Right renal cortex interstitium (tissue), 3 donors: Measurements from ENCODE around the gene TMEM203. TPM values are rescaled to one million over a fixed set of nuclear protein-coding genes. Genes with fewer than 3 reads are reported as not detected.

Experiments
- DNase-seq, 3 donors: peaks; one replicate each; pipeline ENCODE4 v3.0.0-alpha.2; 2013; ENCODE audit warnings: low read depth in 3 of 3, low spot score in 2 of 3
- polyA plus RNA-seq, 3 donors: library from polyadenylated mRNA; unstranded; fragments of 120-200 nt; gene quantifications; one replicate each; pipeline ENCODE4 v1.2.1, GENCODE V29; 2013; ENCODE audit not compliant: insufficient read length in 3 of 3

The TMEM203 gene
- polyA plus RNA-seq, 3 donors = 39.7 to 44.3 (median 42.6) TPM

DNA sequence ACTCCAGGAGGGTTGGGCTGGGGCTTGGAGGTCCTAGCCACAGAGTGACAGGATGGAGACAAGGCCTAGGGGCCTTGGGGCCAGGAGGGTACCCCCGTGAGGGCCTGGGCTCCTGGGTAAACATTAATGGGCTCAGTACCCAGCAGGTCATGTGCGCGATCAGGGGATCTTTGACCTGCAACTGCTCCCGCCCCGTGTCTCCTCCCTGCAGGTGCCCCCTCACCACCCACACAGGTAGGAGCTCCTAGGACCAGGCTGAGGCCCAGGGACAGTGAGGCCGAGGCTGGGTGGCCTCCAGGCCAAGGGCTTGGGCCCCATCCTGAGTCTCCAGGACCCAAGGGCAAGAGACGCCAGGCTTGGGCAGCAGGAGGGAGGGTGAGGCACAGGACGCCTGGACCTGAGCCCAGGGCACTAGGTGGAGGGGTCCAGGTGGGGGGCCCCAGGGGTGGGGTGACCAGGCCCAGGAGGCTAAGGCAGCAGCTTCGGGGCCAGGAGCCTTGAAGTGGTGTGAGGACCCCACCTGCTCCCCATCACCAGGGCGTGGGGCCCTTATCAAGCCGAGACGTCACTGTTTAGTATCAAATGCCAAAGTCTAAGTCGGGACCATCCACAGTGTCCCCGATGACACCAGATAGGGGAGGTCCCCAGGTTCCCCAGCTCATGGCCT is 25.4 kb upstream of the TMEM203 start, which contains the start of gene SLC34A3:
TSS of gene SLC34A3 (plus strand) at position 197 of the 667 bp plus-strand sequence. CDS start 802 bp downstream, outside the sequence.
- no peak for DNase-seq

DNA sequence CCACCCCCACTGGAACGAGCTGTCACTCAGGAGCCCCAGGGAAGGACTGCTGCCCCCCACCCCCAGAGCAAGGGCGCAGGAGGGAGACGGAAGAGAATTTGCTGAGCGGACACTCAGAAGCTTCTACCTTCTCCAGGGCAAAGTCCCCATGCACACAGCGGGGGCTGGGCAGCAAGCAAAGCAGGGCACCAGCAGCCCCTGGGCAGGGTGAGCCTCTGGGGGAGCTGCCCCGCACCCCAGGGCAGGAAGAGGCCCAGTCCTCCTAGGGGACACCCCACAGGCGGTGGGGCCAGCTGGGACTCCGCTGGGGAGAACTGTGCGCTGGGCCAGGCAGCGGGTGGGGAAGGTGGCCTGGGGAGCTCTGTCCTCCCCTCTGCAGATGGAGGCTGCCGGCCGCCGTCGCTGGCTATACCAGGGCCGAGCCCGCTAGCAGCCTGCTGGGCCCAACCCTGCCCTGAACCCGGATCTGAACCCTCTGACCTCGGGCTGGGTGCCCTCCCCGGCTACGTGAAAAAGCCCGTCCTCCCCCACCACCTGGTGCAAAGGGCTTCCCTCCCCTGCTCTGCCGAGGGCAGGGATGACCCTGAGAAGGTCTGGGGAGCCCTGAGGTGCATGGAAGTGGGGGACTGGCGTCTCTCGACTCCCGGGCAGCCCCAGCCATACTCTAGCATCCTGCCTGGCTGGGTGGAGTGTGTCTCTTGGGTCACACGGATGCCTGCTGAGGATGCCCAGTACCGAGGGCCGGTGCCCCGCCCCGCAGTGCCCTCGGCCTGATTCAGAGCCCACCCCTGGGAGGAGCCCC is 24.7 kb upstream of the TMEM203 start:
- DNase-seq = no peak

DNA sequence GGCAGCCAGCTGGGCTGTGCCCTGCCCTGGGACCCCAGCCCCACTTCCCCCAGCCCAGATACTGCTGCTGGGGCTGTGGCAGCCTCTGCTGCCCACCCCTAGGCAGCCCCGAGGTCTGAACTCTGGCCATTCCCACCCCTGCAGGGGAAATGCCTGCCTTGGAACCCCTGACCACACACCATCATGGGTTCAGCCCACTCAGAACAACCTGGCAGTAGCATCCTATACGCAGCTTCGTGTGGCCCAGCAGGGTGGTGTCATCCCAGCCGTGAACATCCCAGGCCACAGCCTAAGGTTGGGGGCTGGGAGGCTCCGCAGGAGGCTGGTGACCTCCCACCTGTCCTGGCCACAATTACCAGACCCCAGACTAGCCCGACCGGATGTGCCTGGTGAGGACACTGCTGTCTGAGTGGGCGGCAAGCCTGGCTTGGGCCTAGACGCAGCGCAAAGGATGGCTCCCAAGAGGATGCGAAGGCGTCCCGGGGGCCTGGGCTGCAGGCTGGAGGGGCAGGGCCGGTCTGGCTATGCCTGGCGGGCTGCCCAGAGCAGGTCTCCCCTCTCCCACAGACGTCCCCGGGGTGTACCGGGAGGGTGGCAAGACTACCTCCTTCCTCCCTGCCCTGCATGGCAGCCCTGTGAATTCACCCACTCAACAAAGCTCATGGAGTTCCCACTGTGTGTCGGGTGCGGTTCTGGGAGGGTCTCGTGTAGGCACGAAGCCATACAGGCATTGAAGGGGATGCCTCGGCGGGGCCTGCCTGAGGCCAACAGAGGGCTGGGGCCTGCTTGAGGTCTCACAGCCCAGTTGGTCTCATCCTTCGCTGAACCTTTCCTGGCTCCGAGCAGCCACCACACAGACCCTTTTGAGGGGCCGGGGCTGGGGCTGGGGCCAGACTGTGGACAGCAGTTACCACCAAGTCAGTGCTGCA is 23.8 kb upstream of the TMEM203 start:
- DNase-seq = no peak

DNA sequence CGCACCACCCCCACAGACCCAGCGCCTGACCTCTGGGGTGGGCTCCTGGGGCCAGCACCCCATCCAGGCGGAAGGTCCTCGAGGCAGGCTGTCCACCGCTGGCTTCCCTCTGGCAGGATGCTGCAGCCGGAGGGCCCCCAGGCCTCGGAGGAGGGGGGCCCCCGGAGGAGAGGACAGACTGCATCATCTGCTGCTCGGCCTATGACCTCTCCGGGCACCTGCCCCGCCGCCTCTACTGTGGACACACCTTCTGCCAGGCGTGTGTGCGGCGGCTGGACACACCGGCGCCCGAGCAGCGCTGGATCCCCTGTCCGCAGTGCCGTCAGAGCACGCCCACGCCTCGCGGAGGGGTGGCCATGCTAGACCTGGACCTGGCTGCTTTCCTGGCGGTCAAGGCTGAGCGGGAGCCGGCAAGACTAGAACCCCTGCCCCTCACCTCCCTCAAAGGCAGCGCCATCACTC is 23.1 kb upstream of the TMEM203 start:
- no peak for DNase-seq

DNA sequence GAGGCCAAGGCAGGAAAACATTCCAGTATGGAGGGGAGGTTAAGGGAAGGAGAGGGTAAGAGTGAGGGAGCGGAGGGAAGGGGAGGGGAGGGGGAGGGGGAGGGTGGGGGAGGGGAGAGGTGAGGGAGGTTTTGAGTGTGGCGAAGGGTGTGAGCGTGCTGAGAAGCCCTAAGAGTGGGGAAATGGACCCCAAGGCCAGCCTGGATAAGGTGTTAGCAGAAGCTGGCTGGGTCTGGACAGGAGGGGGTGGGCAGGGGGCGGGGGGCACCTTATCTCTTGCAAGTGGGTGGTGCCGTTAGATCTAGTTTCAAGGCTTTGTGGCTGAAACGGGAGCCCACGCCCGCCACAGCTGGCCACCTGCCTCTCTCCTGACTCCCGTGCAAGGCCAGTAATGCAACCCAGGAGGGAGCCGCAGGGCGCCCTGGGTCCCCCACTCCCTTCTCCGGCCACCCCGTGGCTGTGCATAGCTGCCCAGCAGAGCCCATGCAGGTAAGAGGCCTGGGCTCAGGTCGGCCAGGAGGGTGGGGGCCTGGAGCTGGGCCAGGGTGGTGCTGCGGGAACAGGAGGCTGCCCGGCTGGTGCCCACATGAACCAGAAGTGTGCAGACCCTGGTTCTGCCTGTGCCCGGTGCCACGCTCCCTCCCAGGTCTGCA is 22.5 kb upstream of the TMEM203 start:
- DNase-seq = no peak

DNA sequence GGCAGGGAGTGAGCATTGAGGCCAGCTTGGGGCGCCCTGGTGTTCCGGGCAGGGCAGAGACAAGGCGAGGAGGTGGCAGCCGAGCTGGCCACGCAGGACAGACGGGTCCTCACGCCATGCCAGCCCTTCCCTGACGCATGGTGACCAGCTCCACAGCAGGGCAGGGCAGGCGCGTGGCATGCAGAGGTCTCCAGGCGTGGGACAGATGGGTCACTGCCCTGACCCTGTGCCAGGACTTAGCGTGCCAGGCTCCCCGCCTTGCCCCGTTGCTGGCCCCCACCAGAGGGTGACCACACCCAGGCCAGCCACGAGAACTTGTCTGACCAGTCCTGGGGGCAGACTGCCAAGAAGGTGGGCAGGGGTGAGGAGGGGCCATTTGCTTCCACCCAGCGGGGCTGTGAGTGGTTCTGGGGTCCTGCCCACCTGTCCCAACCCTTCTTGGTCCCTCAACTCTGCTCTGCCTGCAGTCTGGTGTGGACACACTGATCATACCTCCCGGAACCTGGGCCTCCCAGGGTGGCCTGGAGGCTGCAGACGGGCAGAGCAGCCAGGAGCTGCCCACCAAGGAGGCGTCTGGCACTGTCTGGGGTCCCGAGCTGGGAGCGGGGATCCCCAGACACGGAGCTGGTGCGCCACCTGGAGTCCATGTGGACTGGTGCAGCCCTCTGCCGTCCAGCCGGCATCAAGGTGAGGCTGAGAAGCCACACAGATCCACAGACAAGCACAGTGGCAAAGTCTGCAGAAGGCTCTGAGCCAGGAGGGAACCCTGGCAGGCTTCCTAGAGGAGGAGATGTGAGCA is 21.8 kb upstream of the TMEM203 start, which contains the start of gene RNF224:
TSS of gene RNF224 (plus strand) at position 449 of the 799 bp plus-strand sequence. CDS start 834 bp downstream, outside the sequence.
- DNase-seq = peak; percentile 48 to 66 (median 55)

DNA sequence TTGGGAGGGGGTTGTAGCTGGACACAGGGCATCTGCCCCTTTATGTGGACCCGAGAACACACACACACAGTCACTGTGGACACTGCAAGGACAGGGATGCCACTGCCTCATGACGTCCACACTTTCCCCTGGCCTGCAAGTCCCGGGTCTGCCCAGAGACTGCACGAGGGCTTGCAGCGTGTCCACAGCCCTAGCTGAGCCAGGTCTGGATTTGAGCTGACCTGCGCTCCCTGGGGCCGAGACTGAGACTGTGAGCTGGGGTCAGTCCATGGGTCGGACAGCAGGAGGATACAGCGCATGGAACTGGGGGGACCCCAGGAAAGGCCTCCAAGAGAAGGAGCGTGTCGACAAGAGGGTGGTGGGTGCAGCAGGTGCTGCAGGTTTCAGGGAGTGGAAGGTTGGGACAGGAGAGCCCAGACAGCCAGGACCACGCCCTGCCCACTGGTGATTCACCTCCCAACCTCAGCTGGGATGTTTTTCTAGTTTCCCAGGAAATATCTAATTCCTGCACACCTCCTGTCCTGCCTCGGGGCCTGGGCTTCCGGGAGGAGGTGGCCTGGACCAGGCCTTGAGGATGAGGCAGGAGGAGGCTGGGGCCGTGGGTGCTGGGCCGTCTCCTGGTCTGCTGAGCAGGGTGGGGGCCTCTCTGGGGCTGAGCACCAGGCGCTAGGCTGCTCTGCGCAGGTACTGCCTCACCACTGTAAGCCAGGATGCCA is 21.0 kb upstream of the TMEM203 start:
- no peak for DNase-seq

DNA sequence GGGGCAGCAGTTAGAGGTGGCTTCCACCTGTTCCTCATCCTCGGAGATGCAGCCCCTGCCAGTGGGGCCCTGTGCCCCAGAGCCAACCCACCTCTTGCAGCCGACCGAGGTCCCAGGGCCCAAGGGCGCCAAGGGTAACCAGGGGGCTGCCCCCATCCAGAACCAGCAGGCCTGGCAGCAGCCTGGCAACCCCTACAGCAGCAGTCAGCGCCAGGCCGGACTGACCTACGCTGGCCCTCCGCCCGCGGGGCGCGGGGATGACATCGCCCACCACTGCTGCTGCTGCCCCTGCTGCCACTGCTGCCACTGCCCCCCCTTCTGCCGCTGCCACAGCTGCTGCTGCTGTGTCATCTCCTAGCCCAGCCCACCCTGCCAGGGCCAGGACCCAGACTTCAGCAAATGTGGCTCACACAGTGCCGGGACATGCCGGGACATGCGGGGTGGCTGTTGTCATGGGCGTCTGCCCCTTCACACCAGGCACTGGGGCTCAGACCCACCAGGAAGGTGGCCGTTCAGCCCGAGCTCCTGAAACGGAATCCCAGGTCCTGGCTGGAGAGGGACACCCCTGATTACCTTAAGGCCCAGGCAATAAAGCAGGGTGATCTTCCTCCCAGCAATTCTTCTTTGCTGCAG is 20.4 kb upstream of the TMEM203 start:
- no peak for DNase-seq

DNA sequence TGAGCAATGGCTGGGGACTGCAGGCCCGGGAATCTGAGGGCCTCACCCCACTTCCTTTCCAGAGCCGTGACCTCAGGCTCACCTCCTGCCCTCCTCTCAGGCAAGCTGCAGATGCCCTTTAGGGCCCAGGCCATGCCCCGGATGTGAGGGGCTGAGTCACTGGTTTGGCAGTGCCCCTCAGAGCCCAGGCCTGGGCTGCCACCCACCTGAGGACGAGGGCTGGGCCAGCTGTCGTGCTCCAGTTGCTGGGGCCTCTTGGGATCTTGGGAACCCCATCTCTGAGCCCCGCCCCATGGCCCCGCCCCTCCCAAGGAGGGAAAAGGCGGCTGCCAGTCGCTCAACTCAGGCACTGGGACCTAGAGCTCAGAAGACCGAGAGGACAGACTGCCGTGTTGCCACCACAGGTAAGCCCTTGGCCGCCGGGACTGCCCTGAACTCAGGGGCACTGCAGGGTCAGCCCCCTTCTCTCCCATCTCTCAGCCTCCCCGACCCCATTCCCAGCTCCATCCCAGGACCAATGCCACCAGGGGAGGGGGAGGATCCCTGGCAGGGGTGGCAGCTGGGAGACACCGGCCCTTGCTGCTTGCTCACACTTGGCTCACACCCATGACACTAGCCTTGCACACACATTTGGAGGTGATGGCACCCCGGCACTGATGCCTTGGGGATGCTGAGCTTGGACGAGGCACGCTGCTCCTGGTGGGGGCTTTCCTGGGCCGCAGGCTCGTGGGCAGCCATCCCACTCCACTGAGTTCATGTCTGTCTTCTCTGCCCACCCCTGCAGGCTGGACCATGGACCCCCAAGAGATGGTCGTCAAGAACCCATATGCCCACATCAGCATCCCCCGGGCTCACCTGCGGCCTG is 19.6 kb upstream of the TMEM203 start, which contains the start of gene CYSRT1:
TSS of gene CYSRT1 (plus strand) at position 345 of the 865 bp plus-strand sequence. CDS start at position 793, 448 bp downstream.
- no peak for DNase-seq

DNA sequence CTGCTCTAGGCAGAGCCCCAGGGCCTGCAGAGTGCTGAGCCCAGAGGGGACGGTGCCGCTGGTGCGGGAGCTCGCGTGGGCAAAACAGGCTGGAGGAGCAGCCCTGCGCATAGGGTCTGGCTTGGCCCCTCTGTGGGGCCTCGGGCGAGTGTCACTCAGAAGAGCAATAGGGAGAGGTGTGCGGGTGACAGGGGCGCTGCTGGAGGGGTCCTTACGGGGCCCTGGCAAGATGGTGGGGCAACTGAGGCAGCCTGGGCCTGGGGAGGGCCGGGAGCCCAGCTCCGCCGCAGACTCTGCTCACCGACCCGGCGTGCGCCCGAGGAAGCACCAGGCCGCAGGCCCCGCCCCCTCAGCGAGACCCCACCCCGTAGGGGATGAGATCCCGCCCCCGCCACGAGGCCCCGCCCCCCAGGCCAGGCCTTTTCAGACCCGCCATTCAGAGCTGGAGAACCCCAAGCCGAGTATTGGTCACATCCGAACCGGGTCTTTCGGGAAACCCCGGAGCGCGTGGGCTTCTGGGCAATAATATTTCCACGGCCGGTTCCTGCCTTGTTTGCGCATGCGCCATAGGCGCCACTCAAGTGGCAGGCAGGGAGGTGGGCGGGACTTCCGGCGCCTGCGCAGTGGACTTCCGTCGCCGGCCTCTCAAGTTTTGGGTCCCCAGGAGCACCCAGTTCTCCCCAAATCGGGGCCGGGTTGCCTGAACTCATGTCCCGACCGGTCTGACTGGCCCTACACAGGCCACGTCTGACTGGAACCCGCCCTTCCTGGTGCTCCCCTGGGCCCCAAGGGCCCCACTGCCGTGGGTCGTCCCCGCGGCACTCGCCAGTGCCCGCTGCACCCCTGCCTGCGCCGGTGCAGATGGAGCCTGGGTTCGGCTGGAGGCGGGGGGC is 17.9 kb upstream of the TMEM203 start:
- peak; percentile 90 to 93 (median 92) for DNase-seq

DNA sequence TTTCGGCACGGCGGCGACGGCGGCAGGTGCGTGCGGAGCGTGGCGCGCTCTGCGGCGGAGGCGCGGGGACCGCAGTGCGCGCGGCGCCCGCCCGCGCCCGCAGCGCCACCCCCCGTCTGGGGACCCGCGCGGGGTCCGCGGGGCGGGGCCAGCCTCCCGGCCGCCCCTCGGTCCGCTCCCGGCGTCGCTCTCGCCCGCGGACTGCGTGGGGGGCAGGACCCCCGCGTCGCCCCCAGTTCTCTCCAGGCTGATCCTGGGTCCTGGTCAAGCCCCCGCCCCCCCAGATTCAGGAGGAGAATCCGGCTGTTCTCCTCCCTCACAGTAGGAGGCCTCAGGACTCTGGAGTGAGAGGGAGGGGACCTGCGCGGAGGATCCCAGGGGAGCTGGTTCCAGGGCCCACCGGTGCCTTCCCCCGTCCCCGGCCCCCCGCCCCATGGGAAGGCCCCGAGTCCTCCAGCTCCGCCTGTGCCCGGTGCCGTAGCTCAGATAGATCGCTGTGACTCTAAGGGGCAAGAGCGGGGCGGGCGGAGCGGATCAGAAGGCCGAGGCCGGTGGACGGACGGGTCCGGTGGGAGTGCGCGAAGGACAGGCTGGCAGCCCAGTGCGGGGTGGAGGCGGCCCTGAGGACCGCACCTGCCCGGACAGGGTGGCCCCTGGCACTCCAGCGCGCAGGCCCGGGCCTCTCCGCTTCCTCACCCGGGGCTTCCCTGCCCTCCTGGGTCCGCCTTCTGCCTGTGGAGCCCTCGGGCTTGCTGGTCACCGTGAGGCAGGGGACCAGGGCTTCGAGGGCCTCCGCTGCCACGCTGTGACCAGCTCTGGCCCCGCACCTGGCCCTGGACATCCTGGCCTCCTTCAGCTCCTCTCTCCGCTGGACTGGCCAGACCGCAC is 17.0 kb upstream of the TMEM203 start, which contains the start of gene RNF208:
TSS of gene RNF208 (minus strand) at position 51 of the 888 bp plus-strand sequence. CDS start 1,028 bp downstream, outside the sequence.
- DNase-seq = no peak

DNA sequence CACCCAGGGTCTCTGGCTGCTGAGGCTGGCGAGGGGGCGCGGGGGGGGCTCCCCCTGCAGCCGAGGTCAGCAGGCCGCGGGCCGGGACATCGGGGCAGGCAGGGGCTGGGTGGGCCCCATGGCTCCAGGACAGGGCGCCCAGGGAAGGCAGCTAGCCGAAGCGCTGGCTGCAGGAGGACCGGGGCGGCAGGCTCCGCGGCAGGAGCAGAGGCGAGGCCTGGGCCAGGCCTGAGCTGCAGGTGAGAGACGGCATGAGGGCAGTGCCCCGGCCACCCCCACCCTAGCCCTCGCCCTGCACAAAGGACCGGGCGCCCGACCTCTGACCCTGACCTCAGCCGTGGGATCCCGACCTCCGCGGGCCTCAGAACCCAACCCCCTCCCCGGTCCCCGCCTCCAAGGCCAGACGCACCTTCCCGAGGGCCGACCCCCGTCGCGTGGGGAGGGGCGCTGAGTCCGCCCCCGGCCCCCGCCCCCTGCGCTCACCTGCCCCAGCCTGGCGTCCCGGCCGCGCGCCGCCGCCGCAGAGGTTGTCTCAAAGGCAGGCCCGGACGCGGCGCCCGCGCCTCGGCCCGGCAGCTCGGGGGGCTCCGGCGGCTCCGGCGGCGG is 16.2 kb upstream of the TMEM203 start:
- no peak for DNase-seq

DNA sequence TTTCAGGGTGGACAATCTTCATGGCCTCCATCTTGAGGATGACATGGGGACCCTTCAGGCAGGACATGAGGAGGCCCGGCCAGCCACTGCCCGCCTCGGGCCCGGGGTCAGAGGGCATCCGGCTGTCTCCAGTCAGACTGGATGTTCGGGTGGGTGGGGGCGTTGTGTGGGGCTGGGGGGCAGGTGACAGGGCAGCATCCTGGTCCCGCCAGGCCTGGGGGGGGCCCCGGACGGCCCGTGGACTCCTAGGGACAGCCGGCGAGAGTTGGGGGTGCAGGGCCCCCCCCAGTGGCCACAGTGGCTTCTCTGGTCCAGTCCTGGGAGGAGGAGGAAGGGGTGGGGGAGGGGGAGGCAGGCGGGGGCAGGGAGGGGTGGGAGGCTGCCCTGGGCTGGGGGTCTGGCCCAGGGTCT is 15.7 kb upstream of the TMEM203 start:
- no peak for DNase-seq

DNA sequence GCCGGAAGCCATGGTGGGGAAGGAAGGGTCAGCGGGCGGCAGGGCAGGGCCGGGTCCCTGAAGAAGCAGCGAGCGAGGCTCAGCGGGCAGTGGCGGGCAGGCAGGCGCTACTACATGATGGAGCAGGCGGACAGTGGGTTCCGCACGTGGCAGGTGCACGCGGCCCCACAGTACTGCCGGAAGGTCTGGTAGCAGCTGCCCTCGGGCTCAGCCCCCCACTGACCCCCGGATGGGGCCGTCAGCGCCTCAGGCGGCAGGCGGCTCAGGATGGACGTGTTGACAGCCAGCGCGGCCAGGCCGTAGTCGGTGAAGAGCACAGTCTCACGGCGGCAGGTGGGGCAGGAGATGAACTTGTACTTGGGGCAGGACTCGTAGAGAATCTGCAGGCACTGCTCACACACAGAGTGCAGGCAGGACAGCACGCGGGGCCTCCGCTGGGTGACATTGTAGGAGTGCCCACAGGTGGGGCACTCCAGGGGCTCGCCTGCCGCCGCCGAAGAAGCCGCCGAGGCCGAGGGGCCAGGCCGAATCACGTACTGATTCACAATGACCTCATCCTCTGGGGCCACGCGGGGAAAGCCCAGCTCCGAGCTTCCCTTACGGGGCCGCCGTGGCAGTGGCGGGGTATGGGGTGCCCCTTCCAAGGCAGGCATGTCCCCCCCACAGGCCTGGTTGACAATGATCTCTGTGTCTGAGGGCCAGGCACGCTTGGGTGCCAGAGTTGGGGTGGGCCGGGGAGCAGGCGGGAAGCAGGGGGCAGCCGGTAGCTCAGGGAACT is 15.1 kb upstream of the TMEM203 start:
- DNase-seq = no peak
